ENCODE measurements around the gene CRYZL1. TPM values are rescaled to one million over a fixed set of nuclear protein-coding genes. Genes with fewer than 3 reads are reported as not detected.

The CRYZL1 gene
- total RNA-seq, 1 experiment from 2014 or later, result 43.0 TPM

GRCh38 chr21:33566514-33566913 is 75.0 kb downstream of the CRYZL1 start:
- POLR2A ChIA-PET, result no interaction called here
- peaks cover 23% of the 10 kb centered on the region; the same call in 1 of the 2 replicates for H4K20me1 ChIP-seq (ENCODE audit: insufficient read depth)
- no peak overlapping the region for H3K4me3 ChIP-seq (replicated peaks in 1 of 2; ENCODE audit: low read depth in 1 of 2, low read length in 2 of 2)
- H3K79me2 ChIP-seq (ENCODE audit: insufficient read depth, low read length), result peaks cover 94% of the 10 kb centered on the region
- RAD21 ChIA-PET (ENCODE audit: low non-redundant PET in 1 of 2, low total read pairs in 2 of 2, uncharacterized antibody in 2 of 2, unreplicated experiment in 2 of 2), result no interaction called here
- peaks cover 42 to 69% of the 10 kb centered on the region in 2 experiments for H3K36me3 ChIP-seq (ENCODE audit: control insufficient read depth in 1 of 2, insufficient read depth in 2 of 2, low read length in 2 of 2)
- no peak overlapping the region for H2AFZ ChIP-seq (ENCODE audit: low read depth, low read length, poor library complexity, severe bottlenecking)
- DNase-seq (ENCODE audit: low read depth, low spot score) (no peak), ATAC-seq (no peak)
- TF ChIP-seq SP1 (IDR thresholded peaks at IDR 0.05; ENCODE audit: low read depth) (no peak), JUND (IDR thresholded peaks at IDR 0.05) (no peak), EZH2phosphoT487 (IDR thresholded peaks at IDR 0.05; ENCODE audit: borderline replicate concordance) (no peak), FOSL1 (IDR thresholded peaks at IDR 0.05; ENCODE audit: low read depth) (no peak), CTCF (IDR thresholded peaks at IDR 0.05 in 2 of 3, conservative IDR thresholded peaks at IDR 0.05 in 1 of 3; ENCODE audit: borderline replicate concordance in 1 of 3, insufficient read depth in 1 of 3, low read depth in 2 of 3, low read length in 2 of 3) (no peak), ATF3 (IDR thresholded peaks at IDR 0.05) (no peak), POLR2AphosphoS5 (IDR thresholded peaks at IDR 0.05; ENCODE audit: low read depth, low read length) (no peak), CBX3 (IDR thresholded peaks at IDR 0.05; ENCODE audit: low read depth) (no peak), POLR2A (IDR thresholded peaks at IDR 0.05; ENCODE audit: borderline replicate concordance, extremely low read depth, insufficient read depth, insufficient read length) (no peak), EGR1 (IDR thresholded peaks at IDR 0.05; ENCODE audit: low read depth) (no peak), ELF1 (IDR thresholded peaks at IDR 0.05; ENCODE audit: borderline replicate concordance, low read depth) (no peak), SIN3A (IDR thresholded peaks at IDR 0.05; ENCODE audit: low read depth) (no peak), EZH2 (IDR thresholded peaks at IDR 0.05) (no peak), YY1 (IDR thresholded peaks at IDR 0.05; ENCODE audit: extremely low read depth, insufficient replicate concordance, low read depth, low read length) (no peak)
- TF ChIP-seq, protein P1, sequence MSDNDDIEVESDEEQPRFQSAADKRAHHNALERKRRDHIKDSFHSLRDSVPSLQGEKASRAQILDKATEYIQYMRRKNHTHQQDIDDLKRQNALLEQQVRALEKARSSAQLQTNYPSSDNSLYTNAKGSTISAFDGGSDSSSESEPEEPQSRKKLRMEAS (IDR thresholded peaks at IDR 0.05), result no peak
- H3K9me2 ChIP-seq (ENCODE audit: insufficient read depth), result no peaks in the 10 kb centered on the region
- no peak overlapping the region for H3K4me2 ChIP-seq (ENCODE audit: low read length)
- H3K4me1 ChIP-seq (ENCODE audit: control insufficient read depth in 1 of 2, insufficient read depth in 2 of 2, low read length in 2 of 2), result no peaks in the 10 kb centered on the region
- CTCF ChIA-PET, result no interaction called here
- H3K9me3 ChIP-seq (ENCODE audit: control insufficient read depth in 1 of 2, insufficient read depth in 1 of 2, low read depth in 1 of 2, low read length in 2 of 2), result no peaks in the 10 kb centered on the region
- no peak overlapping the region for H3K27ac ChIP-seq (ENCODE audit: low read depth, low read length)
- no peaks in the 10 kb centered on the region for H3K27me3 ChIP-seq (ENCODE audit: insufficient read depth, low read length)
- H3K9ac ChIP-seq (ENCODE audit: low read length), result no peak overlapping the region
- no TSS peak for BruUV-seq (replicated peaks)
- intact Hi-C loops (cut with micrococcal nuclease), result no loop called here

All from HCT116 (cell line).